ENCODE data around the gene DIP2C.
"Not testable (repeated sequence)": the region's sequence is repeated elsewhere in the genome, so short reads cannot be mapped to it uniquely, and the experiment has no call there.

DIP2C gene

GRCh38 chr10:635088-635861 lies 54.2 kb downstream of the DIP2C start:
- no peak overlapping the region for H3K27ac Mint-ChIP-seq
- no peak overlapping the region for H3K4me3 Mint-ChIP-seq
- peaks cover 15% of the 10 kb centered on the region for H3K27me3 Mint-ChIP-seq
- H3K4me1 Mint-ChIP-seq: peaks cover 3% of the 10 kb centered on the region
- H3K9me3 Mint-ChIP-seq: no peaks in the 10 kb centered on the region
- no peaks in the 10 kb centered on the region for H3K36me3 Mint-ChIP-seq

GRCh38 chr10:634256-634655 lies 55.2 kb downstream of the DIP2C start:
- Mint-ChIP-seq H3K4me3 (no peak overlapping the region), H3K27me3 (peaks cover 15% of the 10 kb centered on the region), H3K36me3 (no peaks in the 10 kb centered on the region), H3K9me3 (no peaks in the 10 kb centered on the region), H3K4me1 (peaks cover 3% of the 10 kb centered on the region), H3K27ac (no peak overlapping the region)

- Mint-ChIP-seq H3K9me3 (no peaks in the 10 kb centered on the region), H3K36me3 (no peaks in the 10 kb centered on the region), H3K4me3 (no peak overlapping the region), H3K27me3 (peaks cover 17% of the 10 kb centered on the region), H3K27ac (no peak overlapping the region), H3K4me1 (peaks cover 3% of the 10 kb centered on the region)
Measured at GRCh38 chr10:633279-634245, 55.9 kb downstream of the DIP2C start.

GRCh38 chr10:632807-633177 lies 56.7 kb downstream of the DIP2C start:
- not testable (repeated sequence) for H3K27ac Mint-ChIP-seq, H3K36me3 Mint-ChIP-seq, H3K4me3 Mint-ChIP-seq, H3K9me3 Mint-ChIP-seq, H3K4me1 Mint-ChIP-seq
- peaks cover 19% of the 10 kb centered on the region for H3K27me3 Mint-ChIP-seq

GRCh38 chr10:632155-632806 lies 57.2 kb downstream of the DIP2C start:
- peaks cover 17% of the 10 kb centered on the region for H3K27me3 Mint-ChIP-seq
- not testable (repeated sequence) for H3K4me3 Mint-ChIP-seq, H3K27ac Mint-ChIP-seq, H3K4me1 Mint-ChIP-seq, H3K36me3 Mint-ChIP-seq, H3K9me3 Mint-ChIP-seq

GRCh38 chr10:631266-631665 lies 58.2 kb downstream of the DIP2C start:
- H3K27ac Mint-ChIP-seq: no peak overlapping the region
- no peaks in the 10 kb centered on the region for H3K4me1 Mint-ChIP-seq
- H3K27me3 Mint-ChIP-seq: peaks cover 11% of the 10 kb centered on the region
- H3K36me3 Mint-ChIP-seq: no peaks in the 10 kb centered on the region
- no peaks in the 10 kb centered on the region for H3K9me3 Mint-ChIP-seq
- no peak overlapping the region for H3K4me3 Mint-ChIP-seq

GRCh38 chr10:630581-631073 lies 58.8 kb downstream of the DIP2C start:
- Mint-ChIP-seq H3K27ac (no peak overlapping the region), H3K9me3 (no peaks in the 10 kb centered on the region), H3K36me3 (no peaks in the 10 kb centered on the region)

GRCh38 chr10:629186-629998 lies 60.1 kb downstream of the DIP2C start:
- no peaks in the 10 kb centered on the region for H3K4me1 Mint-ChIP-seq

More at GRCh38 chr10:630581-631073, 58.8 kb downstream of the DIP2C start:
- H3K27me3 Mint-ChIP-seq: peaks cover 11% of the 10 kb centered on the region
- H3K4me1 Mint-ChIP-seq: no peaks in the 10 kb centered on the region
- no peak overlapping the region for H3K4me3 Mint-ChIP-seq

GRCh38 chr10:628386-629045 lies 61.0 kb downstream of the DIP2C start:
- H3K27me3 Mint-ChIP-seq: peaks cover 4% of the 10 kb centered on the region
- no peaks in the 10 kb centered on the region for H3K4me1 Mint-ChIP-seq
- H3K9me3 Mint-ChIP-seq: no peaks in the 10 kb centered on the region
- H3K4me3 Mint-ChIP-seq: no peak overlapping the region
- H3K36me3 Mint-ChIP-seq: no peaks in the 10 kb centered on the region
- peak overlapping the region; percentile 23 for H3K27ac Mint-ChIP-seq

More at GRCh38 chr10:629186-629998, 60.1 kb downstream of the DIP2C start:
- Mint-ChIP-seq H3K4me3 (no peak overlapping the region), H3K9me3 (no peaks in the 10 kb centered on the region), H3K27me3 (peaks cover 7% of the 10 kb centered on the region), H3K27ac (no peak overlapping the region), H3K36me3 (no peaks in the 10 kb centered on the region)

- H3K36me3 Mint-ChIP-seq: no peaks in the 10 kb centered on the region
- no peak overlapping the region for H3K4me3 Mint-ChIP-seq
- H3K27me3 Mint-ChIP-seq: peaks cover 8% of the 10 kb centered on the region
- H3K9me3 Mint-ChIP-seq: no peaks in the 10 kb centered on the region
- H3K27ac Mint-ChIP-seq: no peak overlapping the region
- H3K4me1 Mint-ChIP-seq: no peaks in the 10 kb centered on the region
Measured at GRCh38 chr10:627032-627992, 62.2 kb downstream of the DIP2C start.

GRCh38 chr10:625751-626711 lies 63.4 kb downstream of the DIP2C start:
- no peak overlapping the region for H3K27ac Mint-ChIP-seq
- H3K9me3 Mint-ChIP-seq: no peaks in the 10 kb centered on the region
- no peak overlapping the region for H3K4me3 Mint-ChIP-seq
- no peaks in the 10 kb centered on the region for H3K4me1 Mint-ChIP-seq
- H3K36me3 Mint-ChIP-seq: no peaks in the 10 kb centered on the region
- peaks cover 14% of the 10 kb centered on the region for H3K27me3 Mint-ChIP-seq

GRCh38 chr10:625333-625696 lies 64.2 kb downstream of the DIP2C start:
- no peaks in the 10 kb centered on the region for H3K9me3 Mint-ChIP-seq
- H3K27me3 Mint-ChIP-seq: peaks cover 14% of the 10 kb centered on the region
- no peaks in the 10 kb centered on the region for H3K36me3 Mint-ChIP-seq
- no peaks in the 10 kb centered on the region for H3K4me1 Mint-ChIP-seq
- H3K4me3 Mint-ChIP-seq: no peak overlapping the region
- H3K27ac Mint-ChIP-seq: no peak overlapping the region

Measured in activated naive CD4-positive, alpha-beta T cell treated with anti-CD3 and anti-CD28 coated beads, Interleukin-2, amount 50 U/mL, for 24 hours (primary cell).